GM19193 (cell line): Measurements from ENCODE around the gene KIF13A.

ENCODE experiments used
- POLR2A ChIP-seq: IDR thresholded peaks from 4 replicates; pipeline ENCODE4 v1.6.1; 2011; ENCODE audit not compliant: insufficient read depth, insufficient read length; ENCODE audit errors: extremely low read depth

KIF13A gene

GRCh38 chr6:17877895-17878440 is 109.5 kb downstream of the KIF13A start:
- TF ChIP-seq POLR2A: no peak

GRCh38 chr6:17877196-17877894 is 110.1 kb downstream of the KIF13A start:
- TF ChIP-seq POLR2A: no peak

GRCh38 chr6:17874753-17875152 is 112.7 kb downstream of the KIF13A start:
- TF ChIP-seq POLR2A: no peak

GRCh38 chr6:17872908-17873307 is 114.5 kb downstream of the KIF13A start:
- no peak for TF ChIP-seq POLR2A

- no peak for TF ChIP-seq POLR2A
Measured at GRCh38 chr6:17871836-17872235, 115.6 kb downstream of the KIF13A start.

GRCh38 chr6:17871189-17871519 is 116.3 kb downstream of the KIF13A start:
- TF ChIP-seq POLR2A: no peak

- TF ChIP-seq POLR2A: no peak
Measured at GRCh38 chr6:17870300-17871188, 116.9 kb downstream of the KIF13A start.

GRCh38 chr6:17869753-17870050 is 117.7 kb downstream of the KIF13A start:
- no peak for TF ChIP-seq POLR2A

GRCh38 chr6:17869010-17869752 is 118.3 kb downstream of the KIF13A start:
- no peak for TF ChIP-seq POLR2A

- TF ChIP-seq POLR2A: no peak
Measured at GRCh38 chr6:17867880-17868279, 119.6 kb downstream of the KIF13A start.

- no peak for TF ChIP-seq POLR2A
Measured at GRCh38 chr6:17866876-17867444, 120.5 kb downstream of the KIF13A start.

- TF ChIP-seq POLR2A: no peak
Measured at GRCh38 chr6:17865798-17866725, 121.4 kb downstream of the KIF13A start.

GRCh38 chr6:17865243-17865642 is 122.2 kb downstream of the KIF13A start:
- no peak for TF ChIP-seq POLR2A
